COLO668 (cell line): ENCODE measurements around the gene RFX3.
"Not testable (repeated sequence)": the region's sequence is repeated elsewhere in the genome, so short reads cannot be mapped to it uniquely, and the experiment has no call there.

ENCODE experiments used
- DNase-seq: peaks from one replicate; lab custom pipeline; 2025; ENCODE audit not compliant: unreplicated experiment; lab: John Stamatoyannopoulos, UW

RFX3 gene

DNA sequence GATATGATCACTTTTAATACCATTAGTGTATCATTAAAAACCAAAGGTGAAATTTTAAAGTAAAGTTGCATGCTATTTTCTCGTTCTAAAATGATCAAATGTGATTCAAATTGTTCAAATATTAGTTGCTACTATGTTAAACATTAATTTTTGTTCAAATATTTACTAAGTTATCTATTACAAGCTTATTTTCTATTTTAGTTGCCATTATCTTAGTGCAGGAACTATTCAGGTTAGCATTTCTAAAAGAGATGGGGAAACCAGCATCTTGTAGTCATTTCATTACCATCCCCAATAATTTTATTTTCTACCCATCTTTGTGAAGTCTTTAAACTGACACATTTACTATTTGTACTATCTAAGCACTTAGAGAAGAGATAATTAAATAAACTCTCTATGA is 166.0 kb downstream of the RFX3 start:
- no peak for DNase-seq

- DNase-seq, result no peak
Measured at GRCh38 chr9:3359048-3359692, 166.6 kb downstream of the RFX3 start.

DNA sequence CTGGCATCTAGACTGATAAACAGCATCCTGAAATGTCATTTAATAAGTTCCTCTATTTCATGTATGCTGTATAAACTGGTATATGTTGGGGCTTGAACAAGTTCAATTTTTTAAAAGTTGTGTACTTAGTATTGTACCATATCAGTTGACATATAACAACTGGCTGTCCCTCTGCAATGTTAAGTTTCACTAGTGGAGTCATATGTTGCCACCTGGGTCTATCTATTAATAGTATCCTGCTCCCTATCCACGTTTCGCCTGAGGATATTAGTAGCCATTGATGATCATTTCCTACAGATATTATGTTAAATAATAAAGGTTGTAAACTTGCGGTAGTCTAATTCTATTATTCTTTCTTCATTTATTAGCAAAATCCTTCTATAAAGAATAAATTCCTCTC is 177.6 kb downstream of the RFX3 start:
- DNase-seq, result no peak

DNA sequence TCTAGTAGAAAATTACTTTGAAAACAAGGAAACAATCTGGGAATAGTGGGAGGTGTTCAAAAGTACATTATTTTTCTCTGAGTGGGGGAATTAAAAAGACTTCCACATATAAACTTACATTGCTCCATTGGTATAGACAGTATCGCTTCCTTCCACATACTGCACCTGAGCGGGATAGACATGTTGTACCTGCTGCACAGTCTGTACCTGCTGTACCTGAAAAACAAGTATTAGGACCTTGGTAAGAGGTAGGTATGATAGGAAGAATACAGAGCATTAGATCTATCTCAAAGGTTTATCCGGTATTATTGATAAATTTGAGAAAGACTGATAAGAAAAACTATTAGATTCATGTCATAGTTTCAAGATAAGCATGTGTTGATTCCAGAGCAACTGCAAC is 179.3 kb downstream of the RFX3 start:
- DNase-seq, result no peak

- DNase-seq, result no peak
Measured at GRCh38 chr9:3343671-3344070, 182.1 kb downstream of the RFX3 start.

DNA sequence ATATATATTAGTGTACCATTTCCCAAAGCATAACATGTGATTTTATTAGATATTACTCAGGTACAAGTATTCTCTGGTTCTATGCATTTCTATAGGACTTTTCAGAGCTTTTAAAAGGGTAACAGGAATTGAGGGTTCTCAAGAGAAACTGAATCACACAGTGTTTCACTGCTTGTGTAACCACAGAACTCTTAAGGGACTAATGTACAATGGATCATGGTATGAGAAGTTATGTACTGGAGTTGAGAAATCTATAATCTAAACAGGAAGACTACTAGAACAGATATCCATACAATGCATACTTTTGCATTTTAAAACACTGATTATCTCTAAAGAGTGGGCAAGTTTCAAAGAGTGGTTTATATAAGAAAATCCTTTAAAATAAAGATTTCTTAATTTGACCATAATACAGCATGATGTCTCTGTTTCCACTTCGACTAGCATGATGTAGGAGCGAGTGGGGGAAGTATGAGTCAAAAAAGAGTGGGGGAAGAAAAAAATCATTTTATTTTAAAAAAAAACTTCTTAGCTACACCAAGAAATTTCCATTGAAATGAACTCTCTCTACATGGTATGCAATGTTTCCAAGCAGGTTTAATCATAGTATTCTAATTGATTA is 183.5 kb downstream of the RFX3 start:
- DNase-seq, result no peak

DNA sequence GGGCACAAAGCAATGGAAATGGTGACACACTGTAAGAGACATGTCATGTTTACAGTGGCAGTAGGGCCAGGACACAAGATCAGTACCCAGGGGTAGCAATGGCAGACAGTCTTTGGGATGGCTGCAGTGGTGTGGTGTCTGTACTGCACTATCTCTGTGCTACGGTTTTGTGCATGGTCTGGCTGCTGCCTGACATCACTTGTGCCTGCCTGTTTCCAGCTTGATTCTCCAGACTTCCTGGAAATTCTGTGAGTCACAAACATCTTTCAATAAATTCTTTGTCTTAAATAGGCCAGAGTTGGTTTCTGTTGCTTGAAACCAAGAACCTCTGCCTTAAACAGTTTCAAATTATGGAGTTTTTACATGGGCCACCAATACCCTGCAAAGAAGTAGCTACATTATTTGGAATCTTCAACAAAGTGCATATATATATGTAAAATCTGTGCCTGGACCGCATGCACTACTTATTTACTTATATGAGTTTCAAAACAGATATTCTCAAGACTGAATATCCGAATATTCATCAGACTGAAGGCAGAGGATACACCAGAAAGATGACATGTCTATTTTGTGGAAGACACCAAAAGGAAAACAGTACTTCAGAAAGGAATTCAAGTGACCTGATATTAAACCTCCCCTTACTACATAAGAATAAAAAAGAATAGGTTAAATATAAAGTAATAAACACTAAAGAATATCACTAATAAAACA is 188.1 kb downstream of the RFX3 start:
- DNase-seq, result no peak

DNA sequence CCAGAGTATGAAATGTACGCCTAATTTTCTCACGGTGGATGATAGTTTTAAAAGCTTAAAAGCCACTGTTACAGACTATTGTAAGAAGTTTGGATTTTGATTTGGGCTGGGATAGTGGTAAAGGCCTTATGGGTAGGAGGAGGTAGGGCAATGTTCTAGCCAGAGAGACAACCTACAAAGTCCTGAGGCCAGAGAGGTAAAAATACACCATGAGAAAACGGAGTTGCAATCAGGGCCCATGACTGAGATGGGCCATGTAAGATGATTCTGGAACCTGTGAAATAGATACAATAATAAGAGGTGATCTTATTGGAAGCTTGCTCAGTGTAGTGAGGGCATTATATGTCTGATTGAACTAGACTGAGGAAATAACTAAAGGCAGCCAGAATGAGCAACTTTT is 188.8 kb downstream of the RFX3 start:
- DNase-seq, result no peak

- DNase-seq, result no peak
Measured at GRCh38 chr9:3332802-3333201, 193.0 kb downstream of the RFX3 start.

- DNase-seq, result no peak
Measured at GRCh38 chr9:3331801-3332200, 194.0 kb downstream of the RFX3 start.

DNA sequence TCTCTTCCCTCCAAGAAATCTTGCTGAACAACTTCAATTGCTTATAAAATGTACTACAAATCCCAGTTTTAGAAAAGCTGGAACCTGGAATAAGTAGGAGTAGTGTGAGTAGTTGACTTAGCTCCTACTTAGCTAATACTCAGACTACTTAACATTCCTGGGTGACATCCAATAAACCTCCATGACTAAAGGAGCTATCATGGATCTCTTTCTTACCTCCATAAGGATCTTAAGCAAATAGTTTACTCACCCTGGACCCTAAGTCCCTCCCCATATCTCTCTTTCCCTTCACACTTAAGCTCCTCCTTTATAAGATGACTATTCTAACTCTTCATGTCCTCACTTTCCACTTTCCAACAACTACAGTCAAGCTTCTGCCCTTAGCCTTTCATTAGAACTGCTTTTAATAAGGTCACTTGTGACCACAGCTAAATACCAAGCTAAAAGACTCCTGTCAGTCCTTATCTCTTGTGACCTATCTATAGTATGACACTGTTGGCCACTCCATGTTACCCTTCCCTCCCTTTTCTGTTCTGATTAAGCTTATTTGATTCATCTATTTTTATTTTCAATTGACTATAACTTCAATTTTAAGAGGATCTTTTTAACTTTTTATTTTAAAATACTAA is 194.9 kb downstream of the RFX3 start:
- DNase-seq, result no peak

DNA sequence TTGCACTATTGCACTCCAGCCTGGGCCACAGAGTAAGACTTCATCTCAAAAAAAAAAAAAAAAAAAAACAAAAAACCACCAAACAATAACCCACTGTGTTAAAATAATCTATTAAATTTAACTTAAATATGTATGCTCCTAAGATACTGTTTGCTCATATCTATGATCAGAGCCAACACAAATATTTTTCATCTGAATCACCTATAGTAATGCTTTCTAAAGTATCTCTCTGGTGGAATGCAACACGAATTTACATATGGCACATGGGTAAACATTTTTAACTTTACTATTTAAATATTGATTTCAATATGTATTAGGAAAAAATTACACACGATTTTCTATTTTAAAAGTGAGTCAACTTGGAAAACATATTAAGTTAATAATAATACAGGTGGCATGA is 196.4 kb downstream of the RFX3 start:
- no peak for DNase-seq

GRCh38 chr9:3323714-3324113 is 202.1 kb downstream of the RFX3 start:
- DNase-seq, result no peak

- DNase-seq, result no peak
Measured at GRCh38 chr9:3321186-3321585, 204.6 kb downstream of the RFX3 start.

GRCh38 chr9:3312595-3312994 is 213.2 kb downstream of the RFX3 start:
- not testable (repeated sequence) for DNase-seq

GRCh38 chr9:3308609-3309008 is 217.2 kb downstream of the RFX3 start:
- DNase-seq, result no peak

GRCh38 chr9:3304388-3304787 is 221.4 kb downstream of the RFX3 start:
- DNase-seq, result not testable (repeated sequence)

DNA sequence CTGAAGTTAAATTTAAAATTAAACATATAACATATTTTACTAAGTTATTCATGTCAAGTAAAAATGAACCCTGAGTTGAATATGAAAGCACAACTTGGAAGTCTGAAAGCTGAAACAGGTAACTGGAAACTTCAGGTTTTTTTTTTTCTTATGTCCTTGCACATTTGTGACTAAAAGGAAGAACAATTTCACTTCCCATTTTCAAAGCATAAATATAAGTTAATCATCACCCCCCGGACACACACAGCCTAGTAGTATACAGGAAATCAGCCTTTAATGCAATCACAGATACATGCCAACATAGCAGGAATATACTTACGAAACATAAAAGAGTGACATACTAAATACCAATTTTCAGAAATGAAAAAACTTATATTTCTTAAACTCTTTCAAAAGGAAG is 225.9 kb downstream of the RFX3 start:
- no peak for DNase-seq

DNA sequence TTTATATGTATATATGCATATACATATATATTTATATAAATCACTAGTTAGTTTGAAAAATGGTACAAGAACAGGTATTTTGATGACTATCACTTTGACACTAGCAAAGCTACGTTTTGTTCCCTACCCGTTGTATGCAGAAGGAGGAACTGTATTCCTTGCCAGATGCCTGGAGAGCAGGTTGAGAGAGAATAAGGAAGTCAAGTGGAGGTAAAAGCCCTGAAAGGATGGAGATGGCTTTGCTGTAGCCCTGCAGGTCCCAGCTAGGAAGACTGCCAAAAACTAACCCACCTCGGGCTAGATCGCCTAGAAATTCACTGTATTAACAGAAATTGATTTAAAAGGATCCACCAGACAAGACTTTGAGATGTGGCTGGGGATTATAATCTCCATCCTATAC is 229.3 kb downstream of the RFX3 start:
- DNase-seq, result no peak

DNA sequence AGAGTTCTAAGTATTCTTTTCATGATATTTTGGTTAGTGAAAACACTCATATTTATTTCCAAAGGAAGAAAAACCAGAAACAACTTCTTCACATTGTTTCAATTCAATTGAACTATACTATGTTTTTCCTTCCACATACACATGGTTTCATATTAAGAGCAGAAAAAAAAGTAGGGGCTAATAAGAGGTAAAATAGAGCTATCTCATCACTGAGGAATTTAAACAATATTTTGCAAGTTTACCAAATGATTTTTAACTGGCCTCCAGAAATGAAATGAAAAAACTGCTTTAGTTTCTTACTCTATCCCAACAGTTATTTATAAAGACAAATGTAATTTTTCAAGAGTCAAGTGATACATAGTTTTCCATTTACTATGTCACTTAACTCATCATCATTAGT is 233.5 kb downstream of the RFX3 start:
- no peak for DNase-seq

DNA sequence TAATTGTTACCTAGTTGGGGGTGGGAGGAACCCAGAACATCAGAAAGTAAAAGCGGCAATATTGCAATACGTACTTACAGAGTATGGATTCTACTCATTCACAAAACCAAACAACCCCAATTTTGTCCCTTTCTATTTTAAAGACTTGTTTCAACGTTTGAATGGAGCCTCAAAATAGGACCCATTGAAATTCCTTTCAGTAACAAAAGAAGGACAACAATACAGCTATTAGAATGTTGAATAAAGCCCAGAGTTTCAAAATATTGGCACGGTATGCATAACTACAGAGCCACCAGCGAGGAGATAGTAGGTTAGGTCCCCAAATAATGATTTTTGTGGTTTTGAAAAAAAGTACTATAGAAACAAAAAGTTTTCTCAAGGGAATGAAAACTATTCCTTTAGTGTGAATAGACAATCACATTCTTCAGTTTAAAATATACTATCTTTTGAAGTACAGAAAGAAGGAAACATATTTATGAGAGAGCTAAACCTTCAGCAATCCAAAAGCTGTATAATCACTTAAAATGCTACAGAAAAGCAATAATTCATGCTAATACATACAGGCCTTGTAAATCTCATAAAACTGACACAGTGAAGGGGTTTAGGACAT is 235.5 kb downstream of the RFX3 start:
- no peak for DNase-seq

DNA sequence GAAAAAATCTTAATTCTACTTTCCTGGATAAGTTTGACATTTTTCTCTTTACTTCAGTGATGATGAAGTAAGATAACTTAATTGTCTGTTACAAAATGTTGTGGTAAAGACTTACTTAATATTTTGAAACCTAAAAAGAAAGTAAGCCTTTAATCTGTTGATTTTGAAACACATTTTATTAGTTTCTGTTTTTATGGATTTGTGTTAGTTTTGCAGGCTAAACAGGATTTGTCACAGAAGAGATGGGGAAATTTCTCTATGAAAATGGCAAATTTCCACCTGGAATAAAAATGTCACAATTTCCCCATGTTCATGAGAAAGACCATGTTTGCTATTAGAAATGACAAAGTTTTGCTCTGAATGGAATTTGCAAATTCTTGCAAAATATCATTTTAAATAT is 237.1 kb downstream of the RFX3 start:
- no peak for DNase-seq
